ENCODE measurements around the gene URI1. TPM values are rescaled to one million over a fixed set of nuclear protein-coding genes. Genes with fewer than 3 reads are reported as not detected.
A peak's percentile ranks its signal among the peaks of the same experiment; 100 is the strongest.
"Not testable (repeated sequence)": the region's sequence is repeated elsewhere in the genome, so short reads cannot be mapped to it uniquely, and the experiment has no call there.

URI1 gene
- total RNA-seq, 2 donors from 2014 or later: 49.6 to 59.7 TPM

GRCh38 chr19:30036154-30037129 lies 94.4 kb downstream of the URI1 start:
- no peaks in the 10 kb centered on the region for H3K27me3 Mint-ChIP-seq (ENCODE audit: insufficient read depth)
- Histone ChIP-seq H3K9ac (ENCODE audit: extremely low read depth, low read length, poor library complexity, severe bottlenecking) (no peak overlapping the region), H3K27ac (ENCODE audit: low read depth, low read length) (no peak overlapping the region), H3K4me1 (ENCODE audit: control insufficient read depth, insufficient read depth, low read length) (no peaks in the 10 kb centered on the region), H3K4me3 (ENCODE audit: low read length) (no peak overlapping the region), H3K27me3 (ENCODE audit: control insufficient read depth, insufficient read depth, low read length, poor library complexity, severe bottlenecking) (no peaks in the 10 kb centered on the region), H3K36me3 (ENCODE audit: control insufficient read depth, insufficient read depth, low read length) (peaks cover 17% of the 10 kb centered on the region), H3K9me3 (ENCODE audit: control insufficient read depth, low read length) (peaks cover 26% of the 10 kb centered on the region)
- H3K4me3 Mint-ChIP-seq: no peak overlapping the region
- no peak overlapping the region for H3K27ac Mint-ChIP-seq
- H3K4me1 Mint-ChIP-seq: peaks cover under 1% of the 10 kb centered on the region
- H3K9me3 Mint-ChIP-seq: peaks cover 24% of the 10 kb centered on the region
- no peak for DNase-seq
- WGBS, 2 experiments (ENCODE audit: insufficient coverage in 1 of 2, insufficient read length in 1 of 2): 87 to 88% methylated on average over 6 to 8 of the region's 8 CpGs
- H3K36me3 Mint-ChIP-seq (ENCODE audit: low read depth): peaks cover 46% of the 10 kb centered on the region
- no peak for TF ChIP-seq CTCF (conservative IDR thresholded peaks at IDR 0.05)

- Mint-ChIP-seq H3K36me3 (ENCODE audit: low read depth) (peaks cover 43% of the 10 kb centered on the region), H3K4me3 (no peak overlapping the region), H3K9me3 (peaks cover 32% of the 10 kb centered on the region), H3K27ac (no peak overlapping the region), H3K4me1 (peaks cover 7% of the 10 kb centered on the region), H3K27me3 (ENCODE audit: insufficient read depth) (no peaks in the 10 kb centered on the region)
- peaks cover 17% of the 10 kb centered on the region for H3K36me3 ChIP-seq (ENCODE audit: control insufficient read depth, insufficient read depth, low read length)
- H3K4me3 ChIP-seq (ENCODE audit: low read length): no peak overlapping the region
- WGBS, 2 experiments (ENCODE audit: insufficient coverage in 1 of 2, insufficient read length in 1 of 2): 89 to 94% methylated on average over 4 to 5 of the region's 5 CpGs
- H3K9ac ChIP-seq (ENCODE audit: extremely low read depth, low read length, poor library complexity, severe bottlenecking): no peak overlapping the region
- peaks cover 26% of the 10 kb centered on the region for H3K9me3 ChIP-seq (ENCODE audit: control insufficient read depth, low read length)
- H3K27me3 ChIP-seq (ENCODE audit: control insufficient read depth, insufficient read depth, low read length, poor library complexity, severe bottlenecking): no peaks in the 10 kb centered on the region
- H3K27ac ChIP-seq (ENCODE audit: low read depth, low read length): no peak overlapping the region
- H3K4me1 ChIP-seq (ENCODE audit: control insufficient read depth, insufficient read depth, low read length): no peaks in the 10 kb centered on the region
- TF ChIP-seq CTCF (conservative IDR thresholded peaks at IDR 0.05): no peak
- no peak for DNase-seq
Observed at GRCh38 chr19:30037835-30038234, 95.8 kb downstream of the URI1 start.

- H3K4me1 ChIP-seq (ENCODE audit: control insufficient read depth, insufficient read depth, low read length): not testable (repeated sequence)
- 89 to 93% methylated on average over 5 to 6 of the region's 6 CpGs for WGBS, 2 experiments (ENCODE audit: insufficient coverage in 1 of 2, insufficient read length in 1 of 2)
Observed at GRCh38 chr19:30041931-30042330, 99.9 kb downstream of the URI1 start.

GRCh38 chr19:30043008-30043407 lies 101.0 kb downstream of the URI1 start:
- H3K9me3 ChIP-seq (ENCODE audit: control insufficient read depth, low read length): peaks cover 20% of the 10 kb centered on the region
- not testable (repeated sequence) for H3K27me3 Mint-ChIP-seq (ENCODE audit: insufficient read depth); H3K36me3 ChIP-seq (ENCODE audit: control insufficient read depth, insufficient read depth, low read length); H3K27ac ChIP-seq (ENCODE audit: low read depth, low read length); H3K4me1 ChIP-seq (ENCODE audit: control insufficient read depth, insufficient read depth, low read length); H3K4me3 Mint-ChIP-seq; H3K4me3 ChIP-seq (ENCODE audit: low read length); H3K27me3 ChIP-seq (ENCODE audit: control insufficient read depth, insufficient read depth, low read length, poor library complexity, severe bottlenecking); DNase-seq; H3K27ac Mint-ChIP-seq; H3K9ac ChIP-seq (ENCODE audit: extremely low read depth, low read length, poor library complexity, severe bottlenecking)
- Mint-ChIP-seq H3K4me1 (peaks cover 13% of the 10 kb centered on the region), H3K36me3 (ENCODE audit: low read depth) (peaks cover 24% of the 10 kb centered on the region), H3K9me3 (peaks cover 32% of the 10 kb centered on the region)

More at GRCh38 chr19:30041931-30042330, 99.9 kb downstream of the URI1 start:
- Histone ChIP-seq H3K36me3 (ENCODE audit: control insufficient read depth, insufficient read depth, low read length) (peaks cover 11% of the 10 kb centered on the region), H3K9me3 (ENCODE audit: control insufficient read depth, low read length) (peaks cover 26% of the 10 kb centered on the region)
- H3K27ac Mint-ChIP-seq; H3K27me3 Mint-ChIP-seq (ENCODE audit: insufficient read depth); H3K27ac ChIP-seq (ENCODE audit: low read depth, low read length); H3K27me3 ChIP-seq (ENCODE audit: control insufficient read depth, insufficient read depth, low read length, poor library complexity, severe bottlenecking); H3K9ac ChIP-seq (ENCODE audit: extremely low read depth, low read length, poor library complexity, severe bottlenecking); H3K4me3 ChIP-seq (ENCODE audit: low read length); H3K4me3 Mint-ChIP-seq: not testable (repeated sequence)
- peaks cover 32% of the 10 kb centered on the region for H3K9me3 Mint-ChIP-seq
- H3K36me3 Mint-ChIP-seq (ENCODE audit: low read depth): peaks cover 35% of the 10 kb centered on the region
- peak; percentile 29 for DNase-seq
- H3K4me1 Mint-ChIP-seq: peaks cover 13% of the 10 kb centered on the region

Data from endodermal cell (in vitro differentiated cells).